ENCODE measurements around the gene BOLA1. TPM values are rescaled to one million over a fixed set of nuclear protein-coding genes. Genes with fewer than 3 reads are reported as not detected.

BOLA1 gene
- total RNA-seq, 1 experiment from 2014 or later = 6.0 TPM

DNA sequence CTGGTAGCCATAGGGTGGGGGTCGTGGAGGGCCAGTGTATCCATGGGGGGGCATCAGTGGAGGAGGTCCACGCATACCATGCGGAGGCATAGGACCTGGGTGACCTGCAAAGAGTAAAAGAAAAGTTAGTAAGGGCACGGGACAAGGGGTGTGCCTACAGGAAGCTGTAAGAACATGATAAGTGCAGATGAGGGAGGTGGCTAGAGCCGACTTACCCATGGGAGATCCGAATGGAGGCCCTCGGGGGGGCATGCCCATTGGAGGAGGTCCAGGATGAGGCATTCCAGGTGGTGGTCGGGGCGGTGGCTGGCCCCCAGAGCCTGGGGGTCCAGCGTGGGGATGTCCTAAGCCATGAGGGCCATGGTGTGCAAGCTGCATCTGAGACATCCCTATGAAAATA, 24.3 kb downstream of the BOLA1 start:
- H3K4me1 ChIP-seq (ENCODE audit: insufficient read depth, low read length) = peaks cover 4% of the 10 kb centered on the region; the same call in 1 of the 2 replicates
- no peak overlapping the region for H2BK120ac ChIP-seq (ENCODE audit: low read depth, low read length, poor library complexity, severe bottlenecking)
- no peaks in the 10 kb centered on the region; a peak in 1 of 5 replicates for H3K9me3 Mint-ChIP-seq
- H4K5ac ChIP-seq (ENCODE audit: insufficient read length, low read depth, low read length) = no peak overlapping the region
- no peak overlapping the region for H2AFZ ChIP-seq (ENCODE audit: low read length)
- H3K14ac ChIP-seq (ENCODE audit: insufficient read depth, low read length) = no peak overlapping the region
- no peaks in the 10 kb centered on the region for H3K9me3 ChIP-seq (ENCODE audit: control insufficient read depth, low read depth, low read length)
- peaks cover 11% of the 10 kb centered on the region for H3K79me1 ChIP-seq (ENCODE audit: insufficient read depth, low read depth, low read length, poor library complexity, severe bottlenecking)
- no peak overlapping the region for H2BK12ac ChIP-seq (ENCODE audit: insufficient read length, low read depth, low read length)
- no peaks in the 10 kb centered on the region for H3K27me3 ChIP-seq (ENCODE audit: insufficient read depth, low read length)
- H3K4ac ChIP-seq (ENCODE audit: low read depth, low read length) = no peak overlapping the region
- no peak overlapping the region for H3T11ph ChIP-seq (ENCODE audit: low read length)
- no peak overlapping the region for H2AK5ac ChIP-seq (ENCODE audit: insufficient read length, low read length)
- H3K27ac Mint-ChIP-seq = no peak overlapping the region
- no peak overlapping the region for H3K23ac ChIP-seq (ENCODE audit: insufficient read length, low read depth, low read length)
- H3K56ac ChIP-seq (ENCODE audit: insufficient read length, low read depth, low read length) = no peak overlapping the region
- H3K27me3 Mint-ChIP-seq (ENCODE audit: low read depth) = no peaks in the 10 kb centered on the region
- no peak overlapping the region for H3K4me2 ChIP-seq (ENCODE audit: insufficient read depth, insufficient read length, low read length)
- 0 out of 5 replicates have a peak overlapping the region, but pooled peaks of 1 of the 2 experiments have one; percentile 9 for H3K4me3 Mint-ChIP-seq
- H3K4me1 Mint-ChIP-seq = peaks cover 11 to 21% of the 10 kb centered on the region in 2 experiments
- no peak overlapping the region for H2BK20ac ChIP-seq (ENCODE audit: low read depth, low read length, poor library complexity, severe bottlenecking)
- peaks cover 11% of the 10 kb centered on the region for H3K23me2 ChIP-seq (ENCODE audit: insufficient read length, low read depth, low read length, poor library complexity, severe bottlenecking)
- no peak overlapping the region for H3K18ac ChIP-seq (ENCODE audit: insufficient read length, low read depth, low read length)
- no peak overlapping the region for H4K8ac ChIP-seq (replicated peaks; ENCODE audit: insufficient read length, low read depth, low read length)
- H3K79me2 ChIP-seq (ENCODE audit: insufficient read depth, low read length) = peaks cover 8% of the 10 kb centered on the region; the same call in 1 of the 2 replicates
- WGBS (ENCODE audit: extremely low coverage, insufficient read length, low lambda C conversion rate) = no CpG with 5 or more reads among the region's 10 CpGs
- H4K91ac ChIP-seq (ENCODE audit: insufficient read length, low read depth, low read length) = no peak overlapping the region
- no peak overlapping the region for H2BK5ac ChIP-seq (ENCODE audit: insufficient read length, low read length)
- H4K20me1 ChIP-seq (ENCODE audit: control insufficient read depth, insufficient read depth, insufficient read length) = no peaks in the 10 kb centered on the region
- H2BK15ac ChIP-seq (ENCODE audit: low read depth, low read length) = no peak overlapping the region
- TF ChIP-seq, protein P1, sequence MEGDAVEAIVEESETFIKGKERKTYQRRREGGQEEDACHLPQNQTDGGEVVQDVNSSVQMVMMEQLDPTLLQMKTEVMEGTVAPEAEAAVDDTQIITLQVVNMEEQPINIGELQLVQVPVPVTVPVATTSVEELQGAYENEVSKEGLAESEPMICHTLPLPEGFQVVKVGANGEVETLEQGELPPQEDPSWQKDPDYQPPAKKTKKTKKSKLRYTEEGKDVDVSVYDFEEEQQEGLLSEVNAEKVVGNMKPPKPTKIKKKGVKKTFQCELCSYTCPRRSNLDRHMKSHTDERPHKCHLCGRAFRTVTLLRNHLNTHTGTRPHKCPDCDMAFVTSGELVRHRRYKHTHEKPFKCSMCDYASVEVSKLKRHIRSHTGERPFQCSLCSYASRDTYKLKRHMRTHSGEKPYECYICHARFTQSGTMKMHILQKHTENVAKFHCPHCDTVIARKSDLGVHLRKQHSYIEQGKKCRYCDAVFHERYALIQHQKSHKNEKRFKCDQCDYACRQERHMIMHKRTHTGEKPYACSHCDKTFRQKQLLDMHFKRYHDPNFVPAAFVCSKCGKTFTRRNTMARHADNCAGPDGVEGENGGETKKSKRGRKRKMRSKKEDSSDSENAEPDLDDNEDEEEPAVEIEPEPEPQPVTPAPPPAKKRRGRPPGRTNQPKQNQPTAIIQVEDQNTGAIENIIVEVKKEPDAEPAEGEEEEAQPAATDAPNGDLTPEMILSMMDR (conservative IDR thresholded peaks at IDR 0.05) = no peak
- H3K9ac ChIP-seq (ENCODE audit: extremely low read depth, insufficient read length, low read length) = no peak overlapping the region
- H3K36me3 Mint-ChIP-seq (ENCODE audit: insufficient read depth in 1 of 3, low read depth in 3 of 3) = peaks cover 33 to 54% (median 49%) of the 10 kb centered on the region in 3 experiments
- H3K27ac ChIP-seq (ENCODE audit: insufficient read length, low read depth, low read length) = no peak overlapping the region
- no peak for DNase-seq

Data from H9 (cell line).